Smooth muscle cell (in vitro differentiated cells): ENCODE measurements around the gene IGFBP2. TPM values are rescaled to one million over a fixed set of nuclear protein-coding genes. Genes with fewer than 3 reads are reported as not detected.
A peak's percentile ranks its signal among the peaks of the same experiment; 100 is the strongest.

ENCODE experiments used
- DNase-seq: peaks from one replicate; lab custom pipeline; 2025; ENCODE audit not compliant: unreplicated experiment; lab: John Stamatoyannopoulos, UW
- H2AFZ ChIP-seq: fragments of 200-600 bp; sonication (generic); 2 replicates; pipeline ENCODE4 v1.6.0; 2016; ENCODE audit warnings: antibody characterized with exemption, low read depth, mild to moderate bottlenecking
- H3F3A ChIP-seq: fragments of 200-600 bp; sonication (generic); 2 replicates; pipeline ENCODE4 v1.6.0; 2017; ENCODE audit warnings: antibody characterized with exemption, low read depth
- H3K27ac ChIP-seq: fragments of 200-600 bp; sonication (generic); 2 replicates; pipeline ENCODE4 v1.5.1; 2016; ENCODE audit warnings: low read depth, mild to moderate bottlenecking
- H3K27me3 ChIP-seq: fragments of 200-600 bp; sonication (generic); 2 replicates; pipeline ENCODE4 v1.6.1; 2016; ENCODE audit warnings: low read depth, mild to moderate bottlenecking
- H3K36me3 ChIP-seq: fragments of 200-600 bp; sonication (generic); 2 replicates; pipeline ENCODE4 v1.5.1; 2016; ENCODE audit warnings: low read depth
- H3K4me1 ChIP-seq: fragments of 200-600 bp; sonication (generic); 2 replicates; pipeline ENCODE4 v1.5.1; 2016; ENCODE audit warnings: low read depth
- H3K4me2 ChIP-seq: fragments of 200-600 bp; sonication (generic); 2 replicates; pipeline ENCODE4 v1.6.0; 2016; ENCODE audit warnings: mild to moderate bottlenecking
- H3K4me3 ChIP-seq: fragments of 200-600 bp; sonication (generic); 2 replicates; pipeline ENCODE4 v1.5.1; 2016; ENCODE audit warnings: mild to moderate bottlenecking
- H3K79me2 ChIP-seq: fragments of 200-600 bp; sonication (generic); 2 replicates; pipeline ENCODE4 v1.6.0; 2016; ENCODE audit warnings: low read depth, mild to moderate bottlenecking
- H3K9ac ChIP-seq: fragments of 200-600 bp; sonication (generic); 2 replicates; pipeline ENCODE4 v1.6.0; 2016; ENCODE audit warnings: low read depth
- H3K9me3 ChIP-seq: fragments of 200-600 bp; sonication (generic); replicated peaks from 2 replicates; pipeline ENCODE4 v1.5.1; 2016; ENCODE audit warnings: low read depth
- H4K20me1 ChIP-seq: fragments of 200-600 bp; sonication (generic); 2 replicates; pipeline ENCODE4 v1.6.0; 2016; ENCODE audit warnings: low read depth
- WGBS: methylation state at CpG from one replicate; pipeline ENCODE4 v1.1.7; 2016; ENCODE audit warnings: low lambda C conversion rate; 5-methylcytosine and 5-hydroxymethylcytosine counted together
- polyA plus RNA-seq: library from polyadenylated mRNA; unstranded; fragments of >200 nt; fragmentation: Nextera tagmentation; extraction: Ambion mirVana; gene quantifications from 2 replicates; pipeline ENCODE4 v1.2.1, GENCODE V29; 2016
- total RNA-seq: library from RNA; depleted of rRNA; stranded (reverse); fragments of >200 nt; gene quantifications from 2 replicates; pipeline ENCODE4 v1.2.3, GENCODE V29; 2014
- TF ChIP-seq, protein P1 (sequence below): fragments of 200-600 bp; sonication (generic); IDR thresholded peaks from 2 replicates; pipeline ENCODE4 v1.5.1; 2017; ENCODE audit warnings: borderline replicate concordance, mild to moderate bottlenecking, antibody characterized with exemption; ENCODE audit not compliant: insufficient read depth, poor library complexity, severe bottlenecking

Gene IGFBP2
- total and polyA plus RNA-seq, 2 experiments from 2014 or later = 143 to 225 TPM

GRCh38 chr2:216604458-216604857 is 28.8 kb upstream of the IGFBP2 start:
- Histone ChIP-seq H3K79me2 (no peaks in the 10 kb centered on the region), H3K27me3 (no peaks in the 10 kb centered on the region), H3K9me3 (no peaks in the 10 kb centered on the region), H3K27ac (no peak overlapping the region), H2AFZ (no peak overlapping the region), H3K4me3 (no peak overlapping the region), H3K4me2 (no peak overlapping the region), H3K4me1 (peaks cover 34% of the 10 kb centered on the region), H3F3A (no peaks in the 10 kb centered on the region), H3K9ac (no peak overlapping the region), H4K20me1 (no peaks in the 10 kb centered on the region), H3K36me3 (no peaks in the 10 kb centered on the region)
- TF ChIP-seq, protein P1, sequence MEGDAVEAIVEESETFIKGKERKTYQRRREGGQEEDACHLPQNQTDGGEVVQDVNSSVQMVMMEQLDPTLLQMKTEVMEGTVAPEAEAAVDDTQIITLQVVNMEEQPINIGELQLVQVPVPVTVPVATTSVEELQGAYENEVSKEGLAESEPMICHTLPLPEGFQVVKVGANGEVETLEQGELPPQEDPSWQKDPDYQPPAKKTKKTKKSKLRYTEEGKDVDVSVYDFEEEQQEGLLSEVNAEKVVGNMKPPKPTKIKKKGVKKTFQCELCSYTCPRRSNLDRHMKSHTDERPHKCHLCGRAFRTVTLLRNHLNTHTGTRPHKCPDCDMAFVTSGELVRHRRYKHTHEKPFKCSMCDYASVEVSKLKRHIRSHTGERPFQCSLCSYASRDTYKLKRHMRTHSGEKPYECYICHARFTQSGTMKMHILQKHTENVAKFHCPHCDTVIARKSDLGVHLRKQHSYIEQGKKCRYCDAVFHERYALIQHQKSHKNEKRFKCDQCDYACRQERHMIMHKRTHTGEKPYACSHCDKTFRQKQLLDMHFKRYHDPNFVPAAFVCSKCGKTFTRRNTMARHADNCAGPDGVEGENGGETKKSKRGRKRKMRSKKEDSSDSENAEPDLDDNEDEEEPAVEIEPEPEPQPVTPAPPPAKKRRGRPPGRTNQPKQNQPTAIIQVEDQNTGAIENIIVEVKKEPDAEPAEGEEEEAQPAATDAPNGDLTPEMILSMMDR = no peak
- no peak for DNase-seq

DNA sequence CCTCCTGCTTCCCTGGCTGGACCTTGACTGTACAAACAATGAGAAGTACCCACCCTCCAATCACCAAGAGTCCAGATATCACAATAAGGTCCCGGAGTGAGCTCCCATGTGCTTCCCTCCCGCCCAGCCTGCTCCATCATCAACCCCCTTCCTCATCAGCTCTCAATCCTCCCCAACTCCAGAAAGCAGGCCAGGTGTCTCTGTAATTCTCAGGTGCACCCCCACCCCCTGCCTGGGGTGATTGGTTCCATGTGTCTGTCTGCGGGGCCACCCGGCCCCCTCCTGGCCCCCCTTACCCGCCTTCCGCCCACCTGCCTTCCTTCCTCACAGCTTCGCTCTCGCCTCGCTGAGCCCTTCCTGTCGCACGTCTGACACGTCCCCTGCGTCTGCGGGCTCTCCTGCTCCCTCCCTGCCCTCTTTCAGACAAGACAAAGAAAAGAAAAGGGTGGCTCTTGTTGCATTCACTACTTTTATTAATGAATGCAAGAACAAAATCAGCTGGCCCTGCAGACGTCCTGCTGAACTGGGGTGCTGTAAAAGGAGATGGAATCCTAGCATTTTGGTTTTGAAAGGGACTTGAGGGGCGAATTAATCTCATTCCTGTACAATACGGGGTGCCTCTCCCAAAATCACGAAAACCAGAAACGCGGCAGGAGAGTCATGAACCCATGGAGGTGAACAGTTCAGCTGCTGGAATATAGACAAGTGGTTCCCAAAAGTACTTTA is 26.5 kb upstream of the IGFBP2 start:
- Histone ChIP-seq H3F3A (no peaks in the 10 kb centered on the region), H3K36me3 (no peaks in the 10 kb centered on the region), H2AFZ (peak overlapping the region; percentile 68), H3K79me2 (no peaks in the 10 kb centered on the region), H3K27ac (no peak overlapping the region), H3K4me1 (peaks cover 34% of the 10 kb centered on the region), H3K9ac (no peak overlapping the region), H3K27me3 (no peaks in the 10 kb centered on the region), H3K4me3 (peak overlapping the region; percentile 12), H3K9me3 (no peaks in the 10 kb centered on the region), H3K4me2 (peak overlapping the region; percentile 76), H4K20me1 (no peaks in the 10 kb centered on the region)
- TF ChIP-seq, protein P1 = no peak
- no peak for DNase-seq
- 32% methylated on average over 16 of the region's 20 CpGs for WGBS

DNA sequence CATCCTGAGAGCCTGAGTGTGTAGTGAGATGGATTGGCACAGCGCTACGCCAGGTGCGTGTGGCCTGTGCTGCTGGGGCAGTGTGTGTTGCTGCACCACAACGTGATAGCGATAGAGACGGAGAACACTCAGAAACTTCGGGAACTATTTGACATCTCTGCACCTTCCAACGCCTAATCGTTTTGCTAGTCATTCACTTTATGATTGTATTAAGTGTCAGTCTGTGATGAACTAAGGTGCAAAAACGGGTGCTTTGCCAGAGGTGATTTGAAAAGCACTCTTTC is 26.0 kb upstream of the IGFBP2 start:
- no peak overlapping the region for H3K27ac ChIP-seq
- no peaks in the 10 kb centered on the region for H3K79me2 ChIP-seq
- H3F3A ChIP-seq = no peaks in the 10 kb centered on the region
- H3K9me3 ChIP-seq = no peaks in the 10 kb centered on the region
- H2AFZ ChIP-seq = no peak overlapping the region
- H3K27me3 ChIP-seq = no peaks in the 10 kb centered on the region
- H3K4me1 ChIP-seq = peaks cover 34% of the 10 kb centered on the region
- TF ChIP-seq, protein P1 = no peak
- H3K4me2 ChIP-seq = no peak overlapping the region
- 86% methylated on average over 10 of the region's 10 CpGs for WGBS
- DNase-seq = no peak
- H3K4me3 ChIP-seq = no peak overlapping the region
- H4K20me1 ChIP-seq = no peaks in the 10 kb centered on the region
- no peaks in the 10 kb centered on the region for H3K36me3 ChIP-seq
- no peak overlapping the region for H3K9ac ChIP-seq

GRCh38 chr2:216608525-216608924 is 24.7 kb upstream of the IGFBP2 start:
- DNase-seq = no peak
- Histone ChIP-seq H3K36me3 (no peaks in the 10 kb centered on the region), H3K27me3 (no peaks in the 10 kb centered on the region), H3K4me1 (peaks cover 22% of the 10 kb centered on the region), H2AFZ (no peak overlapping the region), H4K20me1 (no peaks in the 10 kb centered on the region), H3F3A (no peaks in the 10 kb centered on the region), H3K4me3 (no peak overlapping the region), H3K27ac (no peak overlapping the region), H3K9me3 (no peaks in the 10 kb centered on the region), H3K4me2 (no peak overlapping the region), H3K79me2 (no peaks in the 10 kb centered on the region), H3K9ac (no peak overlapping the region)
- WGBS = 98% methylated on average over 5 of the region's 5 CpGs
- TF ChIP-seq, protein P1 = no peak
